HG02571 (cell line): ENCODE data around the gene ATL3.
"Not testable (repeated sequence)": the region's sequence is repeated elsewhere in the genome, so short reads cannot be mapped to it uniquely, and the experiment has no call there.

Experiments
- ATAC-seq: cut with Tn5 transposase; IDR thresholded peaks from one replicate; pipeline ENCODE4 v1.9.1; 2021; ENCODE audit warnings: mild to moderate bottlenecking, moderate library complexity; ENCODE audit not compliant: unreplicated experiment

ATL3 gene

DNA sequence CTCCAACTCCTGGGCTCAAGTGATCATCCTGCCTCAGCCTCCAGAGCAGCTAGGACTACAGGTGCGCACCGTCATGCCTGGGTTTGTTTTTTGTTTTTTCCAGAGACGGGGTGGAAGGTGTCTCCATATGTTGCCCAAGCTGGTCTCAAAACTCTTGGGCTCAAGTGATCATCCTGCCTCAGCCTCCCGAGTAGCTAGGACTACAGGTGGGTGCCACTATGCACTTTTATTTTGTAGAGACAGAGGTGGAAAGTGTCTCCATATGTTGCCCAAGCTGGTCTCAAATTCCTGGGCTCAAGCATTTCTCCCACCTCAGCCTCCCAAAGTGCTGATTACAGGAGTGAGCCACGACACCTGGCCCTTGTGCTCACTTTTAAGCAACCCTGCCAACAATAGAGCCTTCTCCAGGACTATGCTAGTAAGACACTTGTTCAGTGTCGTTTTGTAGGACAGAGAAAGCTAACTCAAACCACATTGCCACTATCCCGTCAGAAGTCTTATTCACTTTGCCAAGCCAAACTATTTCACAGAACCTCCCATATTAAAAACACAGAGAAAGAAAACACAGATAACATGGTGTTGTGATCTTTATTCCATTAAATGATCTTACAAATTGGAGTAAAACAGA, 47.5 kb downstream of the ATL3 start:
- no peak for ATAC-seq

DNA sequence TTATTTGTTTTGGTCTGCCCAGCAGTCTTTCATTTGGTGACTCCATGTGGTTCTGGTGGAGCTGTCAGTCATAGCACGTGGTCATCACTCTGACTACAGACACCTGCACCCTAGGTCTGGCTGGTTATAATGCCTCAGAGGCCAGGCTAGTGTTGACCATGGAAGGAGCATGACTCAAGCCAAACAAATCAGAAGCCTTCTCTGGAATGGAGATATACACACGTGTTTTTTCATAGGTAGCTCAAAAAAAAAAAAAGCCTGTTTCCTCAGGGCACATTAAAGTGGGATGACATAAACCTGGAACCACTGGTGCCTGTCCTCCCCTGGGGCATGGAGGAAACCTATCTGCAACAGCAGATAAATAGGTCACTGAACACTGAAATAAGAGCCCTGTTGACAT, 48.9 kb downstream of the ATL3 start:
- ATAC-seq: no peak

DNA sequence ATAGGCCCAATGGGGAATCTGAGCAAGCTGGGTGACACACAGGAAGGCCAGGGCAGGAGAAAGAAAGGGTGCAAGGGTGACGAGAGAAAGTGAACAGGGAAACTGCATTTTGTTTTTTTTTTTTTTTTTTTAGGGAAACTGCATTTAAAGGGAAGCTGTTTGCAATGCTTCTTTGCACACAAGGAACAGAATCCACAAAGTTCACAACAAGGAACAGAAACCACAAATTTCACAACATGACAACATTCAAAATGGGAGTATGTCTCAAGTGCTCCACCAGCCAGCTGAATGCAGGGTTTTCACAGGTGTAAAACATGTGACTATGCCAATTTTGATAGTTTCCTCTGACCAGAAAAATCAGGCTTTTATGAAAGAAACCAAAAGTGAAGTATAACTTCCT, 50.1 kb downstream of the ATL3 start:
- no peak for ATAC-seq

DNA sequence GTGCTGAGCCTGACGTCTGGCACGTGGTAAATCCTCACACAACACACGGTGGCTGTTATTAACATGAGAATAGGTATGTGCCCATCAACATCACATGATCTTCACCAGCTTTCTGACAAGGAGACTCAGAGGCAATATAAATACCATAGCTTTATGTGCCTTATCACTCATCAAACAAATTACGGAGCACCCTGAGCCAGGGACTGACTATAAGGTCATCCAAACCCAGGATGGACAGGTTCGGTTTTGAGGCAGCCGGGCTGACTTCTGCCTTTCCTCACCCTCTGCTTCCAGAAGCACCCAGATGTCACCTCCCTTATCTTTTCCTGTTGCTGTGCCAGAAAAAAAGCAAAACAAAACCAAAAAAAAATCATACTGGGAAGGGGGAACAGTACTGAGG, 51.2 kb downstream of the ATL3 start:
- ATAC-seq: no peak

DNA sequence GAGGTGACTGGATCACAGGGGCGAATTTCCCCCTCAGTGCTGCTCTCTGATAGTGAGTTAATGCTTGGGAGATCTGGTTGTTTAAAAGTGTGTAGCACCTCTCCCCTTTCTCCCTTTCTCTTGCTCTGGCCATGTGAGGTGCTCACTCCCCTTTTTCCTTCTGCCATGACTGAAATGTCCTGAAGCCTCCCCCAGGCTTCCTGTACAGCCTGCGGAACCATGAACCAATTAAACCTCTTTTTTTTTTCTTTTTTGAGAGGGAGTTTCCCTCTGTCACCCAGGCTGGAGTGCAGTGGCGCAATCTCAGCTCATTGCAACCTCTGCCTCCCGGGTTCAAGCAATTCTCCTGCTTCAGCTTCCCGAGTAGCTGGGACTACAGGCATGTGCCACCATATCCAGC, 53.5 kb downstream of the ATL3 start:
- not testable (repeated sequence) for ATAC-seq

DNA sequence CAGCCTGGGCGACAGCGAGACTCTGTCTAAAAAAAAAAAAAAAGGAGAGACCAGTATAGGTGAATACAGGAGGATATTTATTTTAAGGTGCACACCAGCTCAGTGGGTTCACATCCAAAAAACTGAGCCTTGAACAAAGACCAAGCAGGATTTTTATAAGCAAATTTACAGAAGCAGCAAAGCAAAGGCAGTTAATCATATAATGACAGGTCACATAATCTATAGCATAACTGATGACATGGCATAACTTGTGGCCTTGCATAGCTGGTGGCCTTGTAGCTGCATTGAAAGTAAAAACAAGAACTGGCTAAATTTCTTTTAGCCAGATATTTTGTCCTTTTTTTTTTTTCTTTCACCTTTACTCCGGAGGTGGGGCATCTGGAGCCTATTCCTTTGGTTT, 54.2 kb downstream of the ATL3 start:
- no peak for ATAC-seq

DNA sequence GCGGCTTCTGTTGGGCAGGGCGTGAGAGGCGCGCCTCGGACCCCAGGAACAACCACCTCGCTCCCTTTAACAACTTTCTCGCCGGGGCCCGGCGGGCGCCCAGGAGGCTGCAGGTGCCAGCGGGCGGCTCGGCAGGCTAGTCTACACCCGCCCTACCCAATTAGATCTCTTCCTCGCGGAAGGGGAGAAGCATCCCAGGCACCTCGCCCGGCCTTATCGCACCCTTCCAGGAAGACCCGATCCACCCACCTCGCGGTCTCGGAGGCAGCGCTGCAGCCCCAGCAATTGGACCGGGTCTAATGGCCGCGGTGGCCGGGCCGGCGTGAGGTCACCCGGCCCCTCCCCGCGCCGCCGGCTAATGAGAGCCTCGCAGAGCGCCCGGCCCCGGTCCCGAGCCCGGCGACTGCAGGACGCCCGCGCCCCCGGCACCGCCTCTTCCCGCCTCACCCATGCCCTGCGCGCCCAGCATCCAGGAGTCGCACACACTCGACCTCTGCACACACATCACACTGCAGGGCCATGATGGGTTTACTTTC, 57.0 kb downstream of the ATL3 start, which contains the start of gene PLAAT3:
Gene PLAAT3 (minus strand): TSS at position 298 of the 536 bp plus-strand sequence. CDS start 419 bp downstream, outside the sequence.
- ATAC-seq: no peak

DNA sequence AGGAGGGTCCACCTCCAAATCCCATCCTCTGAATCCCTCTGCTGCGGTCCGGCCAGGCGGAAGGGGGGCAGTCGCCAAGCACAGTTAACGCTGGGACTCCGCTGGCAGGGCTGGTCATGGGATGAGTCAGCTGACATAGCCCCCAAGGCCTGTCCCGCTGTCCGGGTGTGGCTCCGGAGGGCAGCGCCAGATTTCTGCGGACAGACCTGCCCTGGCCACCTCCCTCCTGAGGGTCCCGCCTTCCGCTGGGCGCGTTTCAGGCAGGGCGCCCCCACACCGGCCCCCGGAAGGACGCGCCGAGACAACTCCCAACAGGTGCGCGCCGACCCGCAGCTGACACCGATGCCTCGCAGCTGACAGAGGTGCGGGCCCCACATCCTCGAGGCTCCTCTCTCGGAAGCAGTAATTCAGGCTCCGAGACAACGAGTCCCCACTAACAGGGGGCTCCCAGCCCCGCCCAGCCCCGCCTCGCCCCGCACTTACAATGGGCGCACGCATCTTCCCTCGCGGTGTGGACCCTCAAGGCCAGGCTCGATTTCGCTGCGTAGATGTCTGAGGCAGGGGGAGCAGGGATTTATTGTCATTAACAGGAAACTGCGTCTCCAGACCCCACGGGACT, 57.5 kb downstream of the ATL3 start:
- ATAC-seq: no peak

DNA sequence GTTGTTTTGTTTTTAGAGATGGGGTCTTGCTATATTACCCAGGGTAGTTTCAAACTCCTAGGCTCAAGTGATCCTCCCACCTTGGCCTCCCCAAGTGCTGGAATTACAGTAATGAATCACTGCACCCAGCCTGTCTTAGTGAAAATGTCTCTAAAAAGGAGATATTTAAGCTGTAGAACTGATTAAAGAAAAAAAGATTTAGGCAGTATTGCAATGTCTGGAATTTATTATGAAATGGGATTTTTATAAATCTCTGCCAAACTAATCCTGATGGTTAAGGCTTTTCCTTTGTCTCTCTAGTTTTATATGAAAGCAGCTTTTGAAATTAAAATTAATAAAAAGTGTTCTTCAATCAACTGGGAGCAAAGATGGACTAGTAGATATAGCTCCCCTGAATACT, 59.0 kb downstream of the ATL3 start:
- no peak for ATAC-seq

DNA sequence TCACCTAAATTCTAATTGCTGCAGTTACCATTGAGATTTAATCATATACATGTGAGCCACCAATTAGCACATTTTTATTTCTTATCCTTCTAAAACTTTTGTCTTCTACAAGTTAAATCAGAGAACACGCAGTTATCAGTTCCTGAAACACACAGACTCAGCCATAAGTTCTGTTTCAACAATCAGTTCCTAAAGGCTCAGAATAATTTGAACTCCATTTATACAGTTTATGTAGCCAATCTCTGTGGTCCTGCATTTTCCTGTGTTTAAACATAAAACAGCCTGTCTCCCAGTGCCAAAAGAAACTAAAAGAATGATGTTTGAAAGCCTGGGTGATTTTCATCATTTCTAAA, 59.8 kb downstream of the ATL3 start:
- no peak for ATAC-seq

DNA sequence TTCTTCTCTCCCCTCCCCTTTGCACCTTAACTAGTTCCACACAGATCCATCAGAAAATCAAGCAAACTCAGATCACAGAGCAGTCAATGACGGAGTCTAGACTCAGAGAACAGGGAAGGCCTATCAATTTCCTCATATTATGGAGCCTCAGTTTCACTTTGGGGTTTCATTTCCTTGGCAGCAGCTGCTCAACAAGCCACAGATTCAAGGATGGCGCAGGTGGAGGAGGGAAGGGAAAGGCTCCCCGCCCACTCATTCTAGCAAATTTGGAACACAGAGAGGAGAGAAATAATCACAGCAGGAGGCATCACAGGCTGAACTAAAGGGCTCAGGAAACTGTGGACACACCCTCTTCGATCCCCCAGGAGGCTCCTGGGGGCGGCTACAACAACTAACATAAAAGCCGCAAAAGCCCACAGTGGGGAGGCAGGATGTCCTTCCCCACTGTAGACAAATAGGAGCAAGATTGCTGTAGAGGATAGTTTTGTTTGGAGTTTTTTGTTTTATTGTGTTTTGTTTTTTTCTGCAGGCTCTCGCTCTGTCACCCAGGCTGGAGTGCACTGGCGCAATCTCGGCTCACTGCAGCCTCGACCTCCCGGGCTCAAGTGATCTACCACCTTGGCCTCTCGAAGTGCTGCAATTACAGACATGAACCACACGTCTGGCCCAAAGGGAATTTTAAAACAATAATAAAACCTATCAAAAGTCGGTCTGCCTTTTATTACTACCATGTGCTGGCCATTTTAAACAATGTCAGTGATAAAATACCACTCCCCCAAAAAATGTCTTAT, 60.4 kb downstream of the ATL3 start:
- no peak for ATAC-seq

DNA sequence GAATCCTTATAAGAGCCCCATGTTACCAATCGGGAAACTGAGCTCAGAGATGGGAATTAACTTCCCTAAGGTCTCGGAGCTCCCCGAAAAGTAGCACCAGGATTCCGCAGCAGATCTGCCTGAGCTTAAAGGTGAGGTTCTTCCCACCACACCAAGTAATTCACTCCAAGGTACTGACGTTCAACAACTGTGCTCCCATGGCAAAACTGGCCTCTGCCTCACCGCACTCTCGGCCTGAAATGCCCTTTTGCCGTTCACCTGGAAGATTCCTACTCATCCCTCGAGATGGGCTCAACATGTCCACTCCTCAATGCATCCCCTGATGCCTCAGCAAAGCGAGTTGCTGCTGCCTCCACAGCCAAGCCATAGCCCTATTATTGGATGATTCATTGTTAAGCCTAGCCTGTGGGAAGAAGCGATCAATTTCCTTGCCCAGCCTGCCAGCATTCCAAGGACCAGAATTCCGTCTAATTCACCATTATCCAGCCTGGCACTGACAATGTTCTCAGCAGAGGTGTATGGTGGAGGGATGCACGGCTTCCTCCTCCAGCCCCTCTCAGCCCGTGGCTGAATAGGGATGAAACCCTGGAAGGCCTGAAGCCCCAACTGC, 61.1 kb downstream of the ATL3 start:
- ATAC-seq: no peak

DNA sequence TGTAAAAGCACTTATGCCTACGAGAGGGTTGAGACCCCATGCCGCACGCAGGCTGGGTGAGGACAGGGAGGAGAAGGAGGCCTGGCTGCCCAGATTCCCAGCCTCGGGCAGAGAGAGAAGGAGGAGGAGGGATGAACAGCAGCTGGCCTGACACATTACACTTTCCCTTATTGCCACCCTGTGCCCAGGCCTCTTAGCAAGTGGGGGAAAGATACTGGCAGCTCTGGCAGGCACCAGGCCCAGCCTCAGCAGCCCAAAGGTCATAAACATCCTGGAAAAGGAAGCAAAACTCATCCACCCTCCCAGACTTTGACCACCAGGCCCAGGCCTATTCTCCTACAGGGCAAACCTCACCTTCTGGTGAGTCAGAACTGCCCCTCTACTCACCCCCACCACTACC, 61.6 kb downstream of the ATL3 start:
- ATAC-seq: no peak

DNA sequence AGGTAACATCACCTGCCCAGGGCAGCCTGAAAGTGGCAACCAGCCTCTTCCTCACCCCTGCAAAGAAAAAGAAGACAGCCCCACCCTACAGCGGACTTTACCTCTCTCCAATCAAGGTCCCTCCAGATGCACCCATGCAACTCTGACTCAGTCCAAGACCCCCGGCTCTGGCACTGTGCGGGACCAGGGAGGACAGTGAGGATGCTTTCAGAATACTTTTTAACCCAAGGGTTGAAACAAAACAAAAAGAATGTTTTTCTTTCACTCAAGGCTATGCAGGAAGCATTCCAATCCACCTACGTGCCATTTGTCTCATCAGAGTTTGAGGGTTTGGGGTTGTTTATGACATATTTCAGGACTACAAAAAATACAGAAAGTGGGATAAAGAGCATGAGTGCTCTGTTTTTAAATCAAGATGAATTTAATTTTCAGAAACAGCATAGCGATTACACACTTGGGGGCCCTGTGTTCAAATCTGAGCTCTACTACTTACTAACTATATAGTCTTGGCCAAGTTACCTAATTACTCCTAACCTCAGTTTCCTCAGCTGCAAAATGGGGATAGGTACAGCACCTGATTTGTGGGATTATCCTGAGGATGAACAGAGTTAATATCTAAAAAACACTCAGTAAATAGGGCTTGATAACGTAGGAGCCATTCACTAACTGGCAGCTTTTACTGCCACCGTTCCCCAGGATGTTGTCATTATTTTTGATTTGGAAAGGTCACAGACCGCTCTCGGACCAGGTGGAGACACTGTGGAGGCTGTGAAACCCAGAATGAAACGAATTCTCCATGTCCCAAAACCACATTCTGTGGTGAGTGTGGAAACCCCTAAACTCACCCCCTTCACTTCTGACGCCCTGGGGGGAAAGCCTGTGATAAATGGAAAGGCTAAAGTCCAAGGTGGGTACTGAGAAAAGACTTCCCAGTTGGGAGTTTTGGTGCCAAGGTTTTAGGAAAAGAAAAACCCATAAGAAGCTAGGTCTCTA, 62.5 kb downstream of the ATL3 start:
- ATAC-seq: no peak

DNA sequence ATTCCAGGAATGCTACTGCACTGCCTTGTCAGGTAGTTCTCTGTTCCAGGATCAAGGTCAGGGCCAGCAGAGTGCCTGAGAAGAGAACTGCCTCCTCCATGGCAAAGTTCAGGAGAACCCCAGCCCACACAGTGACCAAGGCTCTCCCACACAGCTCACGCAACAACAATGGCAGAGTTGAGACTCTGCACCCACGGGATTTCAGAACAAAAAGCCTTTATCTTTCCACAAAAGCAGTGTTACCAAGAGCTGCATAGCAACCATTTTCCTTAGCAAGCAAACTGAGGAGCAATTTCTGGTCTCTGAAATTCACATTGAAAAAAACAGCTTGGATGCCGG, 68.0 kb downstream of the ATL3 start:
- ATAC-seq: no peak

DNA sequence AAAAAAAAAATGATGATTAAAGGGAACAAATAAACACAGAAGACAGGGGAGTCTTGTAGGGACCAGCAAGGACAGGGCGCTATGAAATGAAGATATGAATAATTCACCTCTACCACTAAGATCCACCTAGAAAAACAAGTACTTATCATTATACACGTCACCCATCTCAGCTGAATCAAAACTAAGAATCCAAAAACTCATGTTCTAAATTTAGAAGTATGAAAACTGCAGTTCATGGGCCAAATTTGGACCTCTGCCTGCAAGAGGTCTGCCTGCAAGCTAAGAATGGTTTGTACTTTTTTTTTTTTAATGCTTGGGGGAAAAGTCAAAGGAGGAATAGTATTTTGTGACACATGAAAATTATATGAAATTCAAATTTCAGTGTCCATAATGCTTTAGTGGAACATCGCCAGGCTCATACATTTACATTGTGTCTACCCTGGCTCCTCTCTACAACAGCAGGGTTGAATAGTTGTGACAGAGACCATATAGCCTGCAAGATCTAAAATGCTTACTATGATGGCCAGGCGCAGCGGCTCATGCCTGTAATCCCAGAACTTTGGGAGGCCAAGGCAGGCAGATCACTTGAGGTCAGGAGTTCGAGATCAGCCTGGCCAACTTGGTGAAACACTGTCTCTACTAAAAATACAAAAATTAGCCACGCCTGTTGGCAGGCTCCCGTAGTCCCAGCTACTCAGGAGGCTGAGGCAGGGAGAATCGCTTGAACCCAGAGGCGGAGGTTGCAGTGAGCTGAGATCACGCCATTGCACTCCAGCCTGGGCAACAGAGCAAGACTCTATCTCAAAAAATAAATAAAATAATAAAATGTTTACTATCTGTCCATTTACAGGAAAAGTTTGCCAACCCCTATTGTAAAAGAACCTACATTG, 68.6 kb downstream of the ATL3 start:
- not testable (repeated sequence) for ATAC-seq

DNA sequence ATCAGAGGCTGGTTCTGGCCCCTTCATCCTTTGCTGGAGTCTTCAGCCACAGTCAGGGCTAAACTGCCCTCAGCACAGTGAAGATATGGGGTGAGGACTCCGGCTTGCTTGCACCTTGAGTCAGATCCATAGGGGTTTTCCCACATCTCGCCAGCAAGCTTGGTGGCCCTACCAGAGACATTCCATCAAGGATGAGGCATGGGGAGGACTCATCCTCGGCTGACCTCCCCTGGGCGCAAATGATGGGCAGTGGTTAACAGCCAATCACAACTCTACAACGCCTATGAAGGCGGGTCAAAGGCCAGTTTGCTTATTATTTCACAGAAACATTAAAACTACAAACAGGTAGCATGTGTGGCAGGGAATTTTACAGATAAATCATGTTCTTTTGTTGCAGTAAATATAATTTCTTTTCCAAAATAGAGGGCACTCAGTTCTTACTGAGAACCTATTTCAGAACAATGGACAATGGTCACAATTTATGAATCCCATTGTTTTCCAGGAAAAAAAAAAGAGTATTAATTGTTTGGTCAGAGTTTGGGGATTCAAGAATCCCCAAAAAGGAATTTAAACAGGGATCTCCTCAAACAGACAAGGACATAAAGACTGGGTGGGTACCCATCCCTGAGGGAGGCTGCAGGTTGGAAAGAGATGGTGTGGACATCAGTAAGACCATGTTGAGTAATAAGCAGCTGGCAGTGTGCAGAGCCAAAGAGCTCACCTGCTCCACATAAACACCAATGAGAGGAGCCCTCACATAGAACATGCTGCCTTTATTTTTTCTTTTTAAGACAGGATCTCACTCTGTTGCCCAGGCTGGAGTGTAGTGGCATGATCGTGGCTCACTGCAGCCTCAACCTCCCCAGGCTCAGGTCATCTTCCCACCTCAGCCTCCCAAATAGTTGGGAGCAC, 71.7 kb downstream of the ATL3 start:
- no peak for ATAC-seq

DNA sequence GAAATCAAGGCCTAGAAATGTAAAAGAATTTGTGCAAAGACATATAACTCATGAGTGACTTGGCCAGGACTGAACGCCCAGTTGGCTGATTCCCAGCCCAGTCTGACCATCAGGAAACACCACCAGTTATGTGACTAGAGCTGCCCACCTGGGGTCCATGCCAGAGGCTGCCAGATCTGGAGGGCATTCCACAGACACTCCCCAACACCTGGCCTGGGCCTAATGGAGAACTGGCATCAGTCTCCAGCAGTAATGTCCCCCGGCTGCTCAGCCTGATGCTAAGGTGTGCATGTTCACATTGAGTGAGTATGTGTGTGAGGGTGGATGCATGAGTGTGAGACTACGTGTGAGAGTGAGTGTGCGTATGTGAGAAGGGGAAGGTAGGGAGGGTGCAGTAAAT, 72.6 kb downstream of the ATL3 start:
- no peak for ATAC-seq
